Prostate gland (tissue), 2 donors: ENCODE measurements around the gene CKB. TPM values are rescaled to one million over a fixed set of nuclear protein-coding genes. Genes with fewer than 3 reads are reported as not detected.

ENCODE experiments used
- DNase-seq: peaks from one replicate; pipeline ENCODE4 v3.0.0-alpha.2; 2019; ENCODE audit warnings: low spot score
- H3K27ac ChIP-seq, 2 donors: fragments of 200-600 bp; sonication (generic); 2 replicates each; pipeline ENCODE4 v1.5.1; 2017 to 2019
- H3K27me3 ChIP-seq: fragments of 200-600 bp; sonication (generic); replicated peaks from 2 replicates; pipeline ENCODE4 v1.5.1; 2019; ENCODE audit not compliant: insufficient read depth
- H3K36me3 ChIP-seq, 2 donors: fragments of 200-600 bp; sonication (generic); 1 replicate in 1 of 2; 2 replicates in 1 of 2; pipeline versions ENCODE4 v1.5.1 to v1.8.1; 2017 to 2019
- H3K4me1 ChIP-seq: fragments of 200-600 bp; sonication (generic); replicated peaks from 2 replicates; pipeline ENCODE4 v1.5.1; 2019
- H3K4me3 ChIP-seq, 2 donors: fragments of 200-600 bp; sonication (generic); 2 replicates each; pipeline ENCODE4 v1.5.1; 2017 to 2019
- H3K9me3 ChIP-seq: fragments of 200-600 bp; sonication (generic); 2 replicates; pipeline ENCODE4 v1.5.1; 2017
- CTCF ChIP-seq, 4 experiments: fragments of 200-600 bp in 2 of 4; fragments of 450-650 bp in 2 of 4; sonication (generic) in 2 of 4; IDR thresholded peaks; 1 replicate in 3 of 4; 2 replicates in 1 of 4; pipeline ENCODE4 v1.5.1; 2016 to 2019; ENCODE audit warnings: antibody characterized with exemption in 4 of 4, mild to moderate bottlenecking in 2 of 4, moderate library complexity in 2 of 4
- POLR2A ChIP-seq: fragments of 450-650 bp; IDR thresholded peaks from one replicate; pipeline ENCODE4 v1.6.1; 2016; ENCODE audit warnings: antibody characterized with exemption, mild to moderate bottlenecking
- POLR2AphosphoS5 ChIP-seq: sonication (generic); formaldehyde crosslinking; IDR thresholded peaks from one replicate; pipeline ENCODE4 v1.6.1; 2017; ENCODE audit warnings: antibody characterized with exemption
- WGBS: methylation state at CpG from one replicate; pipeline ENCODE4 v1.1.5; 2018; 5-methylcytosine and 5-hydroxymethylcytosine counted together
- intact Hi-C: fragments of 100-400 bp; cut with DNase I; formaldehyde crosslinking; loops from one replicate; pipeline ENCODE4 v1.14.2; 2022
- small RNA-seq, 2 donors: library from RNA; depleted of rRNA; stranded (forward); fragments of <200 nt; gene quantifications; one replicate each; pipeline ENCODE3, GENCODE V24; 2016
- total RNA-seq, 2 donors: library from RNA; depleted of rRNA; stranded (reverse); fragments of >200 nt; gene quantifications; one replicate each; pipeline ENCODE4 v1.1.0, GENCODE V29; 2016

Gene CKB
- total RNA-seq, 2 donors from 2014 or later: 1,199 to 1,838 TPM

GRCh38 chr14:103474893-103475292 lies 47.7 kb downstream of the CKB start:
- WGBS: 96% methylated on average over 5 of the region's 5 CpGs
- Histone ChIP-seq H3K9me3 (no peaks in the 10 kb centered on the region), H3K4me1 (no peaks in the 10 kb centered on the region), H3K27me3 (no peaks in the 10 kb centered on the region), H3K27ac (no peak overlapping the region), H3K4me3 (no peak overlapping the region), H3K36me3 (peaks cover 4 to 11% of the 10 kb centered on the region in 2 donors)
- TF ChIP-seq POLR2A: no peak
- no peak for TF ChIP-seq CTCF (IDR thresholded peaks at IDR 0.05)
- no peak for TF ChIP-seq POLR2AphosphoS5
- DNase-seq: no peak
- intact Hi-C loops: no loop called here

DNA sequence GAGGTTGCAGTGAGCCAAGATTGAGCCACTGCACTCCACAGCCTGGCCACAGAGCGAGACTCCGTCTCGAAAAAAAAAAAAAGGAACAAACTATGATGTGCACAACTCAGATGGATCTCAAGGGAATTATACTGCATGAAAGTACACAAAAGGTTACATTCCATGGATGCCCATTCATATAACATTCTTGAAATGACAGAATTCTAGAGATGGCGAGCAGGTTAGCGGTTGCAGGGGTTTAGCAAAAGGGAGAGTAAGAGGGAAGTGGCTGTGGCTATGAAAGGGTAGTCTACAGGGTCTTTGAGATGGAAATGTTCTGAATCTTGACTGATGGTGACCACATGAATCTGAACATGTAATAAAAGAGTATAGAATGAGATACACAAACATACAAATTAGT lies 49.7 kb downstream of the CKB start:
- H3K9me3 ChIP-seq: no peaks in the 10 kb centered on the region
- no peaks in the 10 kb centered on the region for H3K27me3 ChIP-seq
- no peak overlapping the region for H3K4me3 ChIP-seq
- H3K4me1 ChIP-seq: no peaks in the 10 kb centered on the region
- H3K27ac ChIP-seq: no peak overlapping the region
- 90% methylated on average over 5 of the region's 5 CpGs for WGBS
- peaks cover 4 to 10% of the 10 kb centered on the region in 2 donors for H3K36me3 ChIP-seq
- DNase-seq: no peak
- intact Hi-C loops: no loop called here
- no peak for TF ChIP-seq POLR2AphosphoS5
- no peak for TF ChIP-seq POLR2A
- no peak for TF ChIP-seq CTCF (IDR thresholded peaks at IDR 0.05)

Small RNAs within 50 kb of the gene (small RNA-seq; reads per million reads assigned to genes)
- gene RNU4-68P (0 reads per million in 2 donors), gene RNU7-160P (0 reads per million in 2 donors)

Other genes with a start within 250 kb of the CKB start
- 100 to 1,000 TPM; 205 to 268 TPM for gene EIF5, start 188.6 kb downstream of the CKB start, total RNA-seq
- gene MARK3, start 137.4 kb downstream of the CKB start, total RNA-seq: 100 to 1,000 TPM in 1 of 2 donors, 10 to 100 TPM in 1; 51.5 to 115 TPM
- gene TRMT61A, start 6.4 kb upstream of the CKB start, total RNA-seq: 10 to 100 TPM; 19.6 to 40.4 TPM
- 10 to 100 TPM; 31.2 to 33.3 TPM for gene BAG5, start 39.8 kb upstream of the CKB start, total RNA-seq
- 10 to 100 TPM; 24.3 to 24.9 TPM for gene COA8, start 40.1 kb upstream of the CKB start, total RNA-seq
- 100 to 1,000 TPM; 168 to 287 TPM for gene KLC1, start 106.4 kb upstream of the CKB start, total RNA-seq
- gene XRCC3, start 192.6 kb upstream of the CKB start, total RNA-seq: 10 to 100 TPM; 24.7 to 33.2 TPM
- 100 to 1,000 TPM; 162 to 215 TPM for gene ZFYVE21, start 193.0 kb upstream of the CKB start, total RNA-seq